NCI-H510A treated with DMSO at 0.1 percent for 48 hours (cell line): ENCODE measurements around the gene PPP4R3A.
"Not testable (repeated sequence)": the region's sequence is repeated elsewhere in the genome, so short reads cannot be mapped to it uniquely, and the experiment has no call there.

Experiments used
- DNase-seq: peaks from one replicate; lab custom pipeline; 2025; lab: John Stamatoyannopoulos, UW

PPP4R3A gene

GRCh38 chr14:91503000-91503504 lies 7.1 kb downstream of the PPP4R3A start:
- no peak for DNase-seq

GRCh38 chr14:91501951-91502930 lies 7.9 kb downstream of the PPP4R3A start:
- DNase-seq = no peak

GRCh38 chr14:91501348-91501747 lies 8.8 kb downstream of the PPP4R3A start:
- DNase-seq = no peak

GRCh38 chr14:91496790-91497189 lies 13.3 kb downstream of the PPP4R3A start:
- peak; percentile 8 for DNase-seq

- DNase-seq = not testable (repeated sequence)
These were observed 15.6 kb downstream of the PPP4R3A start for GRCh38 chr14:91494392-91495065.

- no peak for DNase-seq
These were observed 16.9 kb downstream of the PPP4R3A start for GRCh38 chr14:91493169-91493568.

- no peak for DNase-seq
These were observed 25.4 kb downstream of the PPP4R3A start for GRCh38 chr14:91484744-91485143.

- no peak for DNase-seq
These were observed 25.9 kb downstream of the PPP4R3A start for GRCh38 chr14:91484186-91484585.

GRCh38 chr14:91482263-91483013 lies 27.7 kb downstream of the PPP4R3A start:
- no peak for DNase-seq

- no peak for DNase-seq
These were observed 32.7 kb downstream of the PPP4R3A start for GRCh38 chr14:91477388-91477787.

GRCh38 chr14:91473046-91473445 lies 37.1 kb downstream of the PPP4R3A start:
- DNase-seq = no peak

GRCh38 chr14:91470216-91470615 lies 39.9 kb downstream of the PPP4R3A start:
- DNase-seq = no peak

GRCh38 chr14:91466192-91466591 lies 43.9 kb downstream of the PPP4R3A start:
- no peak for DNase-seq

- DNase-seq = no peak
These were observed 45.4 kb downstream of the PPP4R3A start for GRCh38 chr14:91464615-91465205.

GRCh38 chr14:91458612-91459011 lies 51.5 kb downstream of the PPP4R3A start:
- DNase-seq = no peak

- DNase-seq = no peak
These were observed 53.8 kb downstream of the PPP4R3A start for GRCh38 chr14:91456283-91456682.

- no peak for DNase-seq
These were observed 55.5 kb downstream of the PPP4R3A start for GRCh38 chr14:91454580-91454979.

GRCh38 chr14:91454155-91454554 lies 56.0 kb downstream of the PPP4R3A start:
- DNase-seq = no peak

GRCh38 chr14:91453744-91454143 lies 56.4 kb downstream of the PPP4R3A start:
- DNase-seq = no peak

GRCh38 chr14:91444335-91445020 lies 65.6 kb downstream of the PPP4R3A start:
- no peak for DNase-seq

- DNase-seq = no peak
These were observed 70.8 kb downstream of the PPP4R3A start for GRCh38 chr14:91439345-91439744.
